GM12878 (cell line): ENCODE measurements around the gene NEU1. TPM values are rescaled to one million over a fixed set of nuclear protein-coding genes. Genes with fewer than 3 reads are reported as not detected.

Experiments used
- BHLHE40 ChIP-seq, 2 experiments: fragments of 450-650 bp in 1 of 2; IDR thresholded peaks; 2 replicates each; pipeline ENCODE4 v1.6.1; 2011 to 2017; ENCODE audit warnings: low read depth in 2 of 2, borderline replicate concordance in 1 of 2, improper control_type of control experiment in 1 of 2, low read length in 1 of 2, mild to moderate bottlenecking in 1 of 2
- CREB1 ChIP-seq: IDR thresholded peaks from 2 replicates; pipeline ENCODE4 v1.6.1; 2012; ENCODE audit warnings: low read depth, mild to moderate bottlenecking, inconsistent platforms
- EED ChIP-seq: sonication (generic); IDR thresholded peaks from 2 replicates; pipeline ENCODE4 v1.6.1; 2016; ENCODE audit warnings: antibody characterized with exemption, low read depth
- NFYA ChIP-seq: IDR thresholded peaks from 2 replicates; pipeline ENCODE4 v1.6.1; 2011; ENCODE audit warnings: low read depth, mild to moderate bottlenecking, low read length, improper control_type of control experiment, borderline replicate concordance
- NFYB ChIP-seq: IDR thresholded peaks from 2 replicates; pipeline ENCODE4 v1.6.1; 2011; ENCODE audit warnings: low read depth, mild to moderate bottlenecking, low read length, improper control_type of control experiment, moderate library complexity; ENCODE audit not compliant: insufficient read depth
- PAX5 ChIP-seq: IDR thresholded peaks from 2 replicates; pipeline ENCODE4 v1.6.1; 2011; ENCODE audit warnings: low read depth, low read length, borderline replicate concordance
- ZBTB40 ChIP-seq: fragments of 450-650 bp; IDR thresholded peaks from 2 replicates; pipeline ENCODE4 v1.6.1; 2016; ENCODE audit warnings: mild to moderate bottlenecking, moderate library complexity, borderline replicate concordance
- ZNF384 ChIP-seq: IDR thresholded peaks from 2 replicates; pipeline ENCODE4 v1.6.1; 2012; ENCODE audit warnings: low read depth, mild to moderate bottlenecking, low read length, improper control_type of control experiment, borderline replicate concordance
- ZNF592 ChIP-seq: fragments of 450-650 bp; IDR thresholded peaks from 2 replicates; pipeline ENCODE4 v1.6.1; 2017; ENCODE audit warnings: mild to moderate bottlenecking, moderate library complexity
- polyA plus RNA-seq, 11 experiments: library from polyadenylated mRNA; depleted of rRNA in 4 of 11; unstranded in 6 of 11; stranded (reverse) in 5 of 11; fragments of >200 nt; fragmentation: Nextera tagmentation in 4 of 11; fragmentation: Illumina TruSeq in 1 of 11; extraction: Ambion mirVana in 4 of 11; extraction: Trizol in 1 of 11; gene quantifications; 1 replicate in 1 of 11; 2 replicates in 10 of 11; pipeline versions ENCODE4 v1.2.1 to v1.2.3, GENCODE V29; 2011 to 2016; ENCODE audit warnings: inconsistent platforms in 2 of 11, missing spikeins in 2 of 11, low read depth in 1 of 11
- total RNA-seq, 4 experiments: library from RNA; depleted of rRNA in 3 of 4; stranded (reverse); fragments of >200 nt in 3 of 4; fragmentation: Illumina TruSeq in 1 of 4; extraction: Trizol in 1 of 4; gene quantifications; 2 replicates each; pipeline versions ENCODE4 v1.2.1 to v1.2.3, GENCODE V29; 2013 to 2021

NEU1 gene
- total and polyA plus RNA-seq, 10 of the 15 experiments (the other 5 are each of a cell fraction or from before 2014, with no cell fraction given): 7.2 to 26.9 (median 21.6) TPM

GRCh38 chr6:31862344-31863235 lies at the start of gene NEU1 (continued):
- no peak for TF ChIP-seq PAX5
- TF ChIP-seq ZBTB40: peak; percentile 65; the same call in 1 of the 2 replicates
- peak; percentile 60 to 77; a peak in 3 of 4 replicates for TF ChIP-seq BHLHE40 (IDR thresholded peaks at IDR 0.05; ENCODE audit: borderline replicate concordance in 1 of 2, low read depth in 2 of 2, low read length in 1 of 2)
- no peak for TF ChIP-seq ZNF592
- TF ChIP-seq EED: no peak
- TF ChIP-seq CREB1: peak; percentile 92
- peak; percentile 84 for TF ChIP-seq NFYB
- TF ChIP-seq ZNF384: 0 out of 2 replicates have a peak, but pooled peaks have one; percentile 44
- no peak for TF ChIP-seq NFYA
